HEK293 (cell line): ENCODE measurements around the gene TNFRSF8.

Experiments used
- CTCF ChIA-PET: fragments of 350-600 bp; formaldehyde crosslinking; extraction: SDS; loops from one replicate; lab custom pipeline; 2021; ENCODE audit warnings: antibody characterized with exemption; lab: Yijun Ruan, JAX
- POLR2A ChIA-PET: fragments of 300-600 bp; formaldehyde crosslinking; extraction: SDS; loops from one replicate; lab custom pipeline; 2020; ENCODE audit warnings: antibody characterized with exemption, inconsistent platforms; lab: Yijun Ruan, JAX
- H3K27ac ChIP-seq: fragments of 200-500 bp; sonication (Bioruptor generic); 2 replicates; pipeline ENCODE4 v1.5.1; 2014; ENCODE audit warnings: low read depth, low read length, control low read depth, inconsistent platforms; ENCODE audit errors: extremely low read depth
- H3K36me3 ChIP-seq, 2 experiments: fragments of 200-500 bp in 1 of 2; sonication (Bioruptor generic) in 1 of 2; 1 replicate in 1 of 2; 2 replicates in 1 of 2; pipeline ENCODE4 v1.5.1; 2014 to 2017; ENCODE audit warnings: inconsistent platforms in 2 of 2, low read length in 2 of 2; ENCODE audit not compliant: control insufficient read depth in 2 of 2, insufficient read depth in 1 of 2
- H3K4me1 ChIP-seq: fragments of 200-500 bp; sonication (Bioruptor generic); 2 replicates; pipeline ENCODE4 v1.5.1; 2014; ENCODE audit warnings: mild to moderate bottlenecking, low read length, inconsistent platforms; ENCODE audit not compliant: control insufficient read depth, insufficient read depth
- H3K4me3 ChIP-seq: 2 replicates; pipeline ENCODE4 v1.5.1; 2011; ENCODE audit warnings: low read depth, mild to moderate bottlenecking, control low read depth, low read length, moderate library complexity
- H3K9me3 ChIP-seq: fragments of 200-500 bp; sonication (Bioruptor generic); 2 replicates; pipeline ENCODE4 v1.5.1; 2014; ENCODE audit warnings: low read depth, low read length, inconsistent platforms; ENCODE audit not compliant: control insufficient read depth, insufficient read depth
- EGR2 ChIP-seq: fragments of 450-650 bp; formaldehyde crosslinking; IDR thresholded peaks from 2 replicates; pipeline ENCODE4 v1.5.1; 2016; ENCODE audit warnings: low read depth, missing biosample characterization, missing genetic modification characterization
- HIC1 ChIP-seq: fragments of 450-650 bp; formaldehyde crosslinking; IDR thresholded peaks from 2 replicates; pipeline ENCODE4 v1.5.1; 2016; ENCODE audit warnings: missing biosample characterization, missing genetic modification characterization
- OVOL3 ChIP-seq: fragments of 450-650 bp; formaldehyde crosslinking; IDR thresholded peaks from 2 replicates; pipeline ENCODE4 v1.5.1; 2016; ENCODE audit warnings: missing biosample characterization, missing genetic modification characterization
- PRDM4 ChIP-seq: fragments of 450-650 bp; formaldehyde crosslinking; IDR thresholded peaks from 2 replicates; pipeline ENCODE4 v1.5.1; 2017; ENCODE audit warnings: missing biosample characterization, missing genetic modification characterization
- SETDB1 ChIP-seq: IDR thresholded peaks from one replicate; pipeline ENCODE4 v1.6.1; 2017; ENCODE audit warnings: mild to moderate bottlenecking, low read length, moderate library complexity, mixed read lengths; ENCODE audit not compliant: insufficient read length
- SP2 ChIP-seq: fragments of 450-650 bp; formaldehyde crosslinking; IDR thresholded peaks from 2 replicates; pipeline ENCODE4 v1.5.1; 2016; ENCODE audit warnings: missing biosample characterization, missing genetic modification characterization
- TRIM28 ChIP-seq: IDR thresholded peaks from 2 replicates; pipeline ENCODE4 v1.6.1; 2011; ENCODE audit warnings: low read length, control low read depth, borderline replicate concordance
- ZBTB21 ChIP-seq: fragments of 450-650 bp; formaldehyde crosslinking; IDR thresholded peaks from 2 replicates; pipeline ENCODE4 v1.5.1; 2017; ENCODE audit warnings: missing biosample characterization, missing genetic modification characterization
- ZEB2 ChIP-seq: fragments of 450-650 bp; formaldehyde crosslinking; IDR thresholded peaks from 2 replicates; pipeline ENCODE4 v1.5.1; 2016; ENCODE audit warnings: missing biosample characterization, missing genetic modification characterization
- ZFHX2 ChIP-seq: fragments of 450-650 bp; formaldehyde crosslinking; conservative IDR thresholded peaks from 2 replicates; pipeline ENCODE4 v1.5.1; 2016; ENCODE audit warnings: missing biosample characterization, missing genetic modification characterization
- ZFP41 ChIP-seq: fragments of 450-650 bp; formaldehyde crosslinking; IDR thresholded peaks from 2 replicates; pipeline ENCODE4 v1.5.1; 2016; ENCODE audit warnings: missing biosample characterization, missing genetic modification characterization, borderline replicate concordance
- ZNF148 ChIP-seq: fragments of 450-650 bp; formaldehyde crosslinking; IDR thresholded peaks from 2 replicates; pipeline ENCODE4 v1.5.0; 2017; ENCODE audit warnings: missing biosample characterization, missing genetic modification characterization, borderline replicate concordance
- ZNF248 ChIP-seq: fragments of 450-650 bp; formaldehyde crosslinking; IDR thresholded peaks from 2 replicates; pipeline ENCODE4 v1.5.1; 2017; ENCODE audit warnings: missing biosample characterization, missing genetic modification characterization
- ZNF292 ChIP-seq: fragments of 450-650 bp; formaldehyde crosslinking; IDR thresholded peaks from 2 replicates; pipeline ENCODE4 v1.5.1; 2016; ENCODE audit warnings: low read depth, missing biosample characterization, missing genetic modification characterization, borderline replicate concordance
- ZNF37A ChIP-seq: fragments of 450-650 bp; IDR thresholded peaks from 2 replicates; pipeline ENCODE4 v1.5.1; 2018; ENCODE audit warnings: missing biosample characterization, missing genetic modification characterization
- ZNF394 ChIP-seq: fragments of 450-650 bp; formaldehyde crosslinking; IDR thresholded peaks from 2 replicates; pipeline ENCODE4 v1.5.1; 2016; ENCODE audit warnings: missing biosample characterization, missing genetic modification characterization, mild to moderate bottlenecking, moderate library complexity, borderline replicate concordance
- ZNF426 ChIP-seq: fragments of 450-650 bp; formaldehyde crosslinking; IDR thresholded peaks from 2 replicates; pipeline ENCODE4 v1.5.1; 2017; ENCODE audit warnings: missing biosample characterization, missing genetic modification characterization, mild to moderate bottlenecking, inconsistent platforms, moderate library complexity
- ZNF530 ChIP-seq: fragments of 450-650 bp; formaldehyde crosslinking; IDR thresholded peaks from 2 replicates; pipeline ENCODE4 v1.5.1; 2016; ENCODE audit warnings: low read depth, missing biosample characterization, missing genetic modification characterization
- ZNF558 ChIP-seq: fragments of 450-650 bp; formaldehyde crosslinking; IDR thresholded peaks from 2 replicates; pipeline ENCODE4 v1.5.1; 2016; ENCODE audit warnings: missing biosample characterization, missing genetic modification characterization
- ZNF610 ChIP-seq: fragments of 450-650 bp; formaldehyde crosslinking; IDR thresholded peaks from 2 replicates; pipeline ENCODE4 v1.5.1; 2016; ENCODE audit warnings: missing biosample characterization, missing genetic modification characterization, borderline replicate concordance
- ZNF677 ChIP-seq: fragments of 450-650 bp; IDR thresholded peaks from 2 replicates; pipeline ENCODE4 v1.5.0; 2018; ENCODE audit warnings: missing biosample characterization, mild to moderate bottlenecking, missing genetic modification characterization, moderate library complexity
- ZNF692 ChIP-seq: fragments of 450-650 bp; formaldehyde crosslinking; IDR thresholded peaks from 2 replicates; pipeline ENCODE4 v1.5.1; 2016; ENCODE audit warnings: missing biosample characterization, missing genetic modification characterization
- ZNF704 ChIP-seq: fragments of 450-650 bp; formaldehyde crosslinking; IDR thresholded peaks from 2 replicates; pipeline ENCODE4 v1.5.1; 2016; ENCODE audit warnings: missing biosample characterization, missing genetic modification characterization
- ZSCAN4 ChIP-seq: fragments of 450-650 bp; formaldehyde crosslinking; IDR thresholded peaks from 2 replicates; pipeline ENCODE4 v1.5.1; 2017; ENCODE audit warnings: missing biosample characterization, missing genetic modification characterization

TNFRSF8 gene

GRCh38 chr1:12143631-12144155 lies 80.6 kb downstream of the TNFRSF8 start:
- no peak overlapping the region for H3K4me3 ChIP-seq
- H3K27ac ChIP-seq, result peak overlapping the region; percentile 17; the same call in 1 of the 2 replicates
- H3K36me3 ChIP-seq, result no peaks in the 10 kb centered on the region
- CTCF ChIA-PET, result no interaction called here
- TF ChIP-seq ZNF692 (tag by site-specific recombination) (no peak), ZFHX2 (peak; percentile 94), EGR2 (peak; percentile 94), SETDB1 (peak; percentile 19), ZNF704 (tag by site-specific recombination) (no peak), ZNF394 (tag by site-specific recombination) (no peak), TRIM28 (no peak), SP2 (tag by site-specific recombination) (no peak), PRDM4 (peak; percentile 67; the same call in 1 of the 2 replicates), ZNF37A (tag by site-specific recombination) (no peak), HIC1 (tag by site-specific recombination) (no peak), ZEB2 (tag by site-specific recombination) (no peak), ZNF248 (tag by site-specific recombination) (no peak), ZNF530 (tag by site-specific recombination) (no peak)
- TF ChIP-seq, all 188 proteins: peak for 4
- H3K4me1 ChIP-seq, result peaks cover 6% of the 10 kb centered on the region; the same call in 1 of the 2 replicates
- H3K9me3 ChIP-seq, result no peaks in the 10 kb centered on the region
- POLR2A ChIA-PET, result interaction anchor here (0.6 kb wide), 1 partner anchor 385 kb away, joined by 3 read pairs; no protein-coding TSS in a partner anchor

- Histone ChIP-seq H3K4me1 (peaks cover 6% of the 10 kb centered on the region; the same call in 1 of the 2 replicates), H3K36me3 (no peaks in the 10 kb centered on the region), H3K9me3 (no peaks in the 10 kb centered on the region), H3K4me3 (no peak overlapping the region), H3K27ac (no peak overlapping the region)
- ChIA-PET CTCF (no interaction called here), POLR2A (interaction anchor here (0.7 kb wide), 1 partner anchor 311 kb away, joined by 5 read pairs; no protein-coding TSS in a partner anchor)
- TF ChIP-seq ZNF610 (no peak), ZFP41 (no peak), ZNF558 (no peak), ZNF292 (tag by site-specific recombination) (no peak), ZNF148 (tag by site-specific recombination) (no peak), ZNF426 (tag by site-specific recombination) (no peak), ZSCAN4 (tag by site-specific recombination) (no peak), ZNF677 (tag by site-specific recombination) (no peak), ZBTB21 (no peak), OVOL3 (tag by site-specific recombination) (no peak)
Observed at GRCh38 chr1:12144236-12144635, 81.1 kb downstream of the TNFRSF8 start.
